Mucosa of descending colon (tissue), 3 donors: ENCODE measurements around the gene ZIC4. TPM values are rescaled to one million over a fixed set of nuclear protein-coding genes. Genes with fewer than 3 reads are reported as not detected.

Experiments used
- ATAC-seq: fragments of 200-7000 bp; cut with Tn5 transposase; one replicate; pipeline ENCODE4 v1.9.1; 2020; ENCODE audit warnings: mild to moderate bottlenecking, moderate library complexity
- DNase-seq, 3 donors: peaks; one replicate each; pipeline ENCODE4 v3.0.0-alpha.2; 2020
- H3K36me3 ChIP-seq: fragments of 200-600 bp; one replicate; pipeline ENCODE4 v1.8.0; 2021; ENCODE audit warnings: low read depth, mild to moderate bottlenecking
- H3K4me1 ChIP-seq: fragments of 200-600 bp; one replicate; pipeline ENCODE4 v1.8.0; 2021; ENCODE audit warnings: low read depth, mild to moderate bottlenecking
- H3K4me3 ChIP-seq: fragments of 200-600 bp; one replicate; pipeline ENCODE4 v1.8.0; 2021; ENCODE audit warnings: mild to moderate bottlenecking
- H3K9me3 ChIP-seq: fragments of 200-600 bp; one replicate; pipeline ENCODE4 v1.8.0; 2021; ENCODE audit warnings: mild to moderate bottlenecking
- CTCF ChIP-seq: fragments of 200-600 bp; IDR thresholded peaks from one replicate; pipeline ENCODE4 v1.8.0; 2022; ENCODE audit warnings: antibody characterized with exemption, mild to moderate bottlenecking
- intact Hi-C, 2 donors: fragments of 100-400 bp; cut with DNase I in 1 of 2; cut with micrococcal nuclease in 1 of 2; formaldehyde crosslinking; loops; one replicate each; pipeline versions ENCODE4 v1.11.0 to v1.11.1; 2022; cut with DNase I, micrococcal nuclease
- total RNA-seq, 3 donors: library from RNA; stranded (reverse); fragmentation: NEBNext Ultra II Directional in 2 of 3; extraction: Animal tissue kit (Norgen Biotek cat#: 25700) in 2 of 3; gene quantifications; one replicate each; pipeline versions ENCODE4 v1.2.1 to v1.2.4, GENCODE V29; 2021 to 2023
- donor health status: DM: no; HTN: no; CAD: no; lungs with moderate emphysema.
- donor health status: DM: no; HTN: no; CAD: no.
- donor health status: DM: no; HTN: yes; CAD: no.

The ZIC4 gene
- total RNA-seq, 3 donors from 2014 or later = not detected

- Histone ChIP-seq H3K4me3 (no peak overlapping the region), H3K4me1 (no peaks in the 10 kb centered on the region), H3K9me3 (no peaks in the 10 kb centered on the region), H3K36me3 (no peaks in the 10 kb centered on the region)
- intact Hi-C loops = no loop called here
- no peak for DNase-seq
- no peak for ATAC-seq
- no peak for TF ChIP-seq CTCF
These were observed 45.5 kb downstream of the ZIC4 start for GRCh38 chr3:147360646-147361453.

DNA sequence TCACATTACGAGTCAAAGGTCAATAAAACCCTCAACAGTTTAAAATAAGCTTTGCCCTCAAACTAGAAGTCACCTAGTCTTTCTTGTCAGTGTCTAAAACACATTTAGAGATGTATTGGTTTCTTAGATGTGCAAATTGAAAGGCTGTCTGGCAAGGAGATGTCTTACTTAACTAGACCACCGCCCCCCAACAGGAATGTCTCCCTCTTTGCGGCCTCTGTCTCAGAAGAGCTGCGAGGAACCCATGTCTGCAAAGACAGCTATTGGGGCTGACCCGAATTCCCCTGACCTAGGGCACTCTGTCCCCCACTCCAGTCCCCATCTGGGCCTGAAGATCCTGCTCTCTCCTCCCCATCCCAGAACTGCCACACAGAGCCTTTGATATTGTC lies 46.3 kb downstream of the ZIC4 start:
- DNase-seq (no peak), ATAC-seq (no peak)
- intact Hi-C loops = no loop called here
- no peak overlapping the region for H3K4me3 ChIP-seq
- no peaks in the 10 kb centered on the region for H3K9me3 ChIP-seq
- H3K4me1 ChIP-seq = no peaks in the 10 kb centered on the region
- no peaks in the 10 kb centered on the region for H3K36me3 ChIP-seq
- TF ChIP-seq CTCF = no peak

DNA sequence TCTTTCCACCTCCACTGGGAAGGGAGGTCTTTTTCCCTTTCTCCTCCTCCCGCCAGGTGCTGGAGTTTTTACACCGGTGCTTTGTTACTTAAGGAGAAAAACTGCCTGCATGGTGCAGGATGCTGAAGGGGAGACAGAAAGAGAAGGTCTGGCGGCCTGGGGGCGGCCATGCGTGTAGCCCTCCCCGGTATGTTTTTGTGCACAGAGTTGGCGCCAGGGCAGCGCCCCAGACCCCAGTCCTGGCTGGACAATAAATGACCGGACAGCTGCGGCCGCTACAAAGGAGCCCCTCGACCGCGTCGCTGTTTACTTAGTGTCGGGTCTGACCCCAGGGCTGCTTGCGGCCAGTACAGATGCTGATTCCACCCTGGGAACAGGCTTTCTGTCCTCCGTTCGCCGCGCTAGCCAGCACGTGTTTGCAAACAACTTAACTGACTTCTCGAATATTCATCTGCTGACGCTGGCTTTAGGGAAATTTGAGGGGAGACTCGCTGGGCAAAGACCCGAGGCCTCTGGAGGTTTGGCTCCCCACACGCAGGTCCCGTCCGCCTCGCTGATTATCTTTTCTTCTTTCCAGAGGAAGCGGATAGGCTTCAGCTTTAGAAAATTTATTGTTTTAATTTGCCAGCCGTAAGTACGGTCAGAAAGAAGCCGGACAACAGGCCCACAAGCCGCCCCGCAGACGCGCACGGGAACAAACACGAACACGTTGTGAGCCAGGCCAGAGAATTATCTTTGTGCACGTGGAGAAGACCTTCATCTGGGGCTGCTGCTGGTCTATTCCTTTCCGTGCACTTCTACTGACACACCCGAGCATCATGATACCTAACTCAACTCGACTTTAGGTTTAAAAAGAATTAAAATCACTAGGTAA lies 46.9 kb downstream of the ZIC4 start:
- intact Hi-C loops = no loop called here

DNA sequence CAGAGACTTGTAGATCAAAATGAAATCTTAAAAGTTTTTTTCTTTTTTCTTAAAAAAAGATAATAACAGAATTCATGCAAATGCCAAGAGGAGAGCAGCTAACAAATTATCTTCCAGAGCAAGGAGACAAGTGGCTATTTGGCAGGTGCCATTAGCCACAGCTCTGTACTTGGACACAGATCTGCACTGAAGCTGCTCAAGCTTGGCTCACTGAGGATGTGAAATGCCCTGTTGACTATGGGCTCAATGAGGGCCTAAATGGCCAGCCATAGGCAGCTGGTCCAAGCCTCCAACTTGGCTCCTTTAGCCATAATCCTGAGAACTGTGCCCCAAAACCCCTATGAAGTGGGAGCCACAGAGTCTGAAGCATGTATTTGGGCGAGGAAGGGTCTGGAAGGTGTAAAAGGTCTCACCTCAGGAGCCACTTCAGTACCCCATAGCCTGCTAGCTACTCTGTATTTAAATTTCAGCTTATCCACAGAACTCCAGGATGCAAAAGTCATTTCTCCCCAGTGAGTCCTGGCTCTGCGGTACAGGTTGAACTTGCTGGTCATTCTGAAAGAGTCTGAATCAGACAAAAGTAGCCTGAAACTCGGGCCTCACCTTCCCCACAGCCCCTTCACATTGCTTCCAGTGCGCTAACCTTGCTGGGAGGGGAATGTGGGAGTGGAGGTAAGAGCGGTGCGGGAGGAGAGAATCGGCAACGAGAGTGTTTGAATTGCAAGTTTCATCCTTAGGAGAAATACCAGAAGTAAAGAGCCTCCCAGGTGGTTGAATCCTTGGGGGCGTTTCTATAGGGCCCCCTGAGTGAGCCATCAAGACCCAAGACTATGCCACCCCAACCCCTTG lies 48.0 kb downstream of the ZIC4 start:
- H3K36me3 ChIP-seq = no peaks in the 10 kb centered on the region
- intact Hi-C loops = no loop called here
- H3K4me1 ChIP-seq = no peaks in the 10 kb centered on the region
- no peaks in the 10 kb centered on the region for H3K9me3 ChIP-seq
- no peak overlapping the region for H3K4me3 ChIP-seq
- ATAC-seq (no peak), DNase-seq (no peak)
- TF ChIP-seq CTCF = no peak

More for the DNA sequence above, 46.9 kb downstream of the ZIC4 start:
- Histone ChIP-seq H3K36me3 (no peaks in the 10 kb centered on the region), H3K4me1 (no peaks in the 10 kb centered on the region), H3K9me3 (no peaks in the 10 kb centered on the region), H3K4me3 (no peak overlapping the region)
- DNase-seq = no peak
- TF ChIP-seq CTCF = no peak
- no peak for ATAC-seq
